ENCODE measurements around the gene FLVCR2.

GRCh38 chr14:75626863-75627262 is 48.4 kb downstream of the FLVCR2 start:
- TF ChIP-seq ZNF274 (IDR thresholded peaks at IDR 0.05; ENCODE audit: low read depth, low read length) (no peak), SUZ12 (IDR thresholded peaks at IDR 0.05; ENCODE audit: extremely low read depth, insufficient read depth, insufficient read length) (no peak), YY1 (IDR thresholded peaks at IDR 0.05; ENCODE audit: insufficient read depth, insufficient read length) (no peak)

All from NT2/D1 (cell line).